K562 (cell line): Measurements from ENCODE around the gene UNC13A. TPM values are rescaled to one million over a fixed set of nuclear protein-coding genes. Genes with fewer than 3 reads are reported as not detected.

Experiments used
- ATAC-seq: fragments of 200-7000 bp; cut with Tn5 transposase; 3 replicates; pipeline ENCODE4 v1.9.1; 2020; ENCODE audit warnings: moderate library complexity
- BruUV-seq: library from RNA; stranded (reverse); fragments of 400-500 nt; replicated peaks from 2 replicates; lab custom pipeline; 2021; lab: Mats Ljungman, UMichigan
- CTCF ChIA-PET: fragments of 300-600 bp; formaldehyde crosslinking; extraction: SDS; loops from one replicate; lab custom pipeline; 2021; ENCODE audit warnings: low intra/inter-chr PET ratio; lab: Yijun Ruan, JAX
- POLR2A ChIA-PET: fragments of 300-600, 350-650 bp; sonication (Branson Sonifier 250); formaldehyde crosslinking; extraction: SDS; loops from one replicate; lab custom pipeline; 2021; ENCODE audit warnings: antibody characterized with exemption, inconsistent platforms; lab: Yijun Ruan, JAX
- DNase-seq, 4 experiments: peaks; one replicate each; pipeline versions ENCODE4 v3.0.0 to v3.0.0-alpha.2; 2011 to 2018; ENCODE audit warnings: low spot score in 3 of 4, mixed read lengths in 3 of 4; ENCODE audit errors: extremely low read depth in 1 of 4
- FAIRE-seq: peaks from 2 replicates; lab custom pipeline; 2011; peaks lifted over from hg19 to GRCh38; lab: Jason Lieb, UNC
- H2AFZ ChIP-seq: 2 replicates; pipeline ENCODE4 v1.6.0; 2011; ENCODE audit warnings: low read depth, low read length, control low read depth, inconsistent platforms
- H3K27ac ChIP-seq: fragments of 200-600 bp; 3 replicates; pipeline ENCODE4 v1.8.0; 2011; ENCODE audit warnings: low read depth, mild to moderate bottlenecking, control low read depth, inconsistent platforms, low read length, moderate library complexity, mixed read lengths; ENCODE audit errors: extremely low read depth
- H3K27me3 ChIP-seq, 2 experiments: fragments of 300-600 bp in 1 of 2; 2 replicates in 1 of 2; 3 replicates in 1 of 2; pipeline versions ENCODE4 v1.6.0 to v1.8.0; 2011; ENCODE audit warnings: inconsistent platforms in 2 of 2, low read length in 2 of 2, mild to moderate bottlenecking in 1 of 2, mixed read lengths in 1 of 2, moderate library complexity in 1 of 2; ENCODE audit not compliant: control insufficient read depth in 2 of 2, insufficient read depth in 2 of 2
- H3K36me3 ChIP-seq: fragments of 300-600 bp; 3 replicates; pipeline ENCODE4 v1.8.0; 2011; ENCODE audit warnings: mild to moderate bottlenecking, low read length, inconsistent platforms; ENCODE audit not compliant: control insufficient read depth, insufficient read depth
- H3K4me1 ChIP-seq, 2 experiments: fragments of 200-600 bp in 1 of 2; replicated peaks in 1 of 2; 2 replicates in 1 of 2; 3 replicates in 1 of 2; pipeline versions ENCODE4 v1.5.1 to v1.8.0; 2011; ENCODE audit warnings: inconsistent platforms in 2 of 2, low read length in 2 of 2, mild to moderate bottlenecking in 1 of 2, mixed read lengths in 1 of 2, moderate library complexity in 1 of 2; ENCODE audit not compliant: control insufficient read depth in 2 of 2, insufficient read depth in 2 of 2
- H3K4me2 ChIP-seq: 2 replicates; pipeline ENCODE4 v1.6.1; 2011; ENCODE audit warnings: low read length, control low read depth, inconsistent platforms, mixed read lengths; ENCODE audit not compliant: insufficient read depth
- H3K4me3 ChIP-seq: fragments of 200-600 bp; sonication (generic), shearing (Covaris generic); 2 replicates; pipeline ENCODE4 v1.5.1; 2016; ENCODE audit warnings: control low read depth, inconsistent platforms
- H3K79me2 ChIP-seq: fragments of 200-600 bp; 3 replicates; pipeline ENCODE4 v1.8.0; 2011; ENCODE audit warnings: low read length, inconsistent platforms; ENCODE audit not compliant: control insufficient read depth, insufficient read depth
- H3K9ac ChIP-seq, 2 experiments: 2 replicates each; pipeline versions ENCODE4 v1.6.0 to v1.6.1; 2011; ENCODE audit warnings: low read depth in 2 of 2, low read length in 2 of 2, control low read depth in 1 of 2, inconsistent platforms in 1 of 2, mild to moderate bottlenecking in 1 of 2, mixed read lengths in 1 of 2; ENCODE audit not compliant: insufficient read depth in 1 of 2
- H3K9me1 ChIP-seq: one replicate; pipeline ENCODE4 v1.6.0; 2011; ENCODE audit warnings: inconsistent platforms, mild to moderate bottlenecking, low read length, moderate library complexity; ENCODE audit not compliant: control insufficient read depth, insufficient read depth
- H3K9me3 ChIP-seq: replicated peaks from 2 replicates; pipeline ENCODE4 v1.5.1; 2011; ENCODE audit warnings: low read depth, low read length, inconsistent platforms; ENCODE audit not compliant: control insufficient read depth, insufficient read depth
- H4K20me1 ChIP-seq: replicated peaks from 2 replicates; pipeline ENCODE4 v1.6.1; 2011; ENCODE audit warnings: low read length, inconsistent platforms, mixed read lengths; ENCODE audit not compliant: control insufficient read depth, insufficient read depth
- BCOR ChIP-seq: fragments of 450-650 bp; IDR thresholded peaks from 2 replicates; pipeline ENCODE4 v1.6.1; 2016
- DDX20 ChIP-seq: fragments of 450-650 bp; IDR thresholded peaks from 2 replicates; pipeline ENCODE4 v1.6.1; 2016; ENCODE audit warnings: missing genetic modification characterization, low read depth, mild to moderate bottlenecking, missing compliant biosample characterization, moderate library complexity
- KAT7 ChIP-seq: sonication (generic); formaldehyde crosslinking; IDR thresholded peaks from 2 replicates; pipeline ENCODE4 v1.8.0; 2022; ENCODE audit warnings: missing genetic modification reagents, mild to moderate bottlenecking, borderline replicate concordance
- KDM4B ChIP-seq, 2 experiments: fragments of 450-650 bp in 1 of 2; sonication (generic) in 1 of 2; IDR thresholded peaks; 2 replicates each; pipeline ENCODE4 v1.6.1; 2016 to 2017; ENCODE audit warnings: borderline replicate concordance in 2 of 2, antibody characterized with exemption in 1 of 2, low read depth in 1 of 2, mild to moderate bottlenecking in 1 of 2
- SMARCE1 ChIP-seq: fragments of 450-650 bp; IDR thresholded peaks from 2 replicates; pipeline ENCODE4 v1.7.1; 2016; ENCODE audit warnings: mild to moderate bottlenecking
- SPI1 ChIP-seq: IDR thresholded peaks from 2 replicates; pipeline ENCODE4 v1.6.1; 2011; ENCODE audit warnings: low read depth, low read length, control low read depth, borderline replicate concordance
- ZNF224 ChIP-seq: sonication (generic); formaldehyde crosslinking; IDR thresholded peaks from 2 replicates; pipeline ENCODE4 v1.8.0; 2022; ENCODE audit warnings: mild to moderate bottlenecking, missing genetic modification reagents
- WGBS: fragments of 100-300 bp; shearing (Covaris generic); methylation state at CpG from one replicate; pipeline ENCODE4 v1.1.6; 2016; ENCODE audit warnings: low coverage, mixed read lengths; ENCODE audit not compliant: insufficient coverage; ENCODE audit errors: missing lambda C conversion rate; 5-methylcytosine and 5-hydroxymethylcytosine counted together
- in situ Hi-C: fragments of 300-500 bp; cut with MboI; formaldehyde crosslinking; loops from 4 replicates; pipeline ENCODE4 v1.15.0; 2018; ENCODE audit warnings: inconsistent platforms, mixed read lengths
- intact Hi-C: fragments of 100-400 bp; cut with micrococcal nuclease; formaldehyde crosslinking; loops from 2 replicates; pipeline ENCODE4 v1.14.2; 2022
- polyA plus RNA-seq, 8 experiments: library from polyadenylated mRNA; depleted of rRNA in 4 of 8; stranded (reverse) in 5 of 8; unstranded in 3 of 8; fragments of >200 nt; fragmentation: Nextera tagmentation in 2 of 8; fragmentation: Illumina TruSeq in 1 of 8; extraction: Ambion mirVana in 2 of 8; extraction: Trizol in 1 of 8; gene quantifications; 2 replicates each; pipeline versions ENCODE4 v1.2.1 to v1.2.3, GENCODE V29; 2011 to 2014; ENCODE audit warnings: inconsistent platforms in 1 of 8, missing spikeins in 1 of 8
- total RNA-seq, 7 experiments: library from RNA; depleted of rRNA in 6 of 7; stranded (reverse); fragments of >200 nt in 6 of 7; fragmentation: Illumina TruSeq in 2 of 7; extraction: Trizol in 2 of 7; gene quantifications; 2 replicates each; pipeline versions ENCODE4 v1.2.1 to v1.2.3, GENCODE V29; 2011 to 2021; ENCODE audit warnings: low replicate concordance in 1 of 7
- TF ChIP-seq, protein P1 (sequence below): IDR thresholded peaks from 3 replicates; pipeline ENCODE4 v1.6.1; 2011; ENCODE audit warnings: borderline replicate concordance, mild to moderate bottlenecking; ENCODE audit not compliant: insufficient read length, insufficient read depth
- TF ChIP-seq, protein P2 (sequence below): fragments of 450-650 bp; IDR thresholded peaks from 2 replicates; pipeline ENCODE4 v1.6.1; 2016
- TF ChIP-seq, protein P3 (sequence below): fragments of 450-650 bp; IDR thresholded peaks from 2 replicates; pipeline ENCODE4 v1.6.1; 2017; ENCODE audit warnings: mild to moderate bottlenecking, moderate library complexity

Gene UNC13A
- total and polyA plus RNA-seq, 9 of the 15 experiments (the other 6 are each of a cell fraction or from before 2014, with no cell fraction given): 0.03 to 1.0 (median 0.25) TPM

DNA sequence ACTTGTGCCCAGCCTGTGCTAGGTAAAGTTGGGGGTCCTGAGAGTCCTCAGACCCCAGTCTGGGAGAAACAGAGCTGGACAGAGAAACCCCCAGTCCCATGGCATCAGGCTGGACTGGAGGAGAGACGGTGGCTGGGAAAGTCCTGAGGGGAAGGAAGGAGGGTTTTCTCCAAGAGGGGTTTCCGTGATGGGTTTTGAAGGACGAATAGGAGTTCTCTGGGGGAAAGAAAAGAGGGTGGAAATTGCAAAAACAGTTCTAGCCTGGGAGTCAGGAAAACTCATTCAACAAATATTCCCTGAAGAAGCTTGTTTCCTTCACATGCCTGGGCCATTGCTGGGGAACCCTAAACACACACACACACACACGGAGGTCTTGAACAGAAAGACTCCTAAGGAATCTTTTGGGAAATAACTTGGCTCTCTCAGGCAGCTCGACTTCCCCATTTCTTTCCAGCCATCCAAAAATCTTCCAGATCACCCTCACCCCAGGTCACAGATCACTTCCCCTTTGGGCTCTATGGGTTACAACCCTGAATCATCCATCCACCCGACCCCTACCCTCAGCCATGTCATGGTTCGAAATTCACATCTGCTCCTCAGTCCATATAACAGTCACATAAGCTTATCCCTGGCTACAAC is 85.2 kb downstream of the UNC13A start:
- no peaks in the 10 kb centered on the region for H3K79me2 ChIP-seq
- peaks cover 5% of the 10 kb centered on the region for H3K9me1 ChIP-seq
- intact Hi-C loops (no loop called here), in situ Hi-C loops (no loop called here)
- no peaks in the 10 kb centered on the region for H4K20me1 ChIP-seq
- H3K4me2 ChIP-seq: no peak overlapping the region
- H3K9ac ChIP-seq: peak overlapping the region in 1 of 2 experiments; percentile 66; a peak in 1 of 4 replicates
- ATAC-seq (no peak), FAIRE-seq (no peak), DNase-seq (no peak)
- H3K27ac ChIP-seq: no peak overlapping the region
- no peak overlapping the region for H3K4me3 ChIP-seq
- H2AFZ ChIP-seq: no peak overlapping the region
- BruUV-seq: no TSS peak
- no peaks in the 10 kb centered on the region for H3K36me3 ChIP-seq
- TF ChIP-seq SPI1: peak; percentile 83
- TF ChIP-seq DDX20 (tag): no peak
- TF ChIP-seq KAT7 (CRISPR knock-in tag): 0 out of 2 replicates have a peak, but pooled peaks have one; percentile 13
- H3K9me3 ChIP-seq: no peaks in the 10 kb centered on the region
- no peaks in the 10 kb centered on the region for H3K27me3 ChIP-seq
- POLR2A ChIA-PET: interaction anchor here (0.6 to 0.7 kb wide), 2 partner anchors 15 to 85 kb away, joined by 3 read pairs; no protein-coding TSS in a partner anchor
- peaks cover 4 to 57% of the 10 kb centered on the region in 2 experiments; a peak in 4 of 5 replicates for H3K4me1 ChIP-seq
- CTCF ChIA-PET: no interaction called here
- WGBS: 30% methylated on average over 7 of the region's 7 CpGs

DNA sequence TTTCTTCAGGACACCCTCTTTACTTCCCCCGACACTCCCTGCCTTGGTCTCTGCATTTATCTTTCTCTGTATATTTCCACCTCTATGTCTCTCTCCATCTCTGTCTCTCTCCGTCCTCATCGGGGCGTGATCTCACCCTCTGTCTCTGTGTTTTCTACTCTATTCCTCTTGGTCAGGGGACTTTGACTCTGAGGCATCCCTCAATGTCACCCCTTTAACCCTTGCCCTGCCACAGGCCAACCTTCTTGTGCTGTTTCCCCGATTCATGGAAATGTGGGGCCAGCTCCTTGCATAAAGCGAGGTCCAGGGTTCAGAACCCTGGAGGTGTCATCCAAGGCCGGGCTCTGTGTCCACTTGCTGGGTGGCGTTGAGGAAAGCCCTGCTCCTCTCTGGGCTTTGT is 85.9 kb downstream of the UNC13A start:
- FAIRE-seq: no peak
- H3K4me3 ChIP-seq: no peak overlapping the region
- peak overlapping the region; percentile 57; the same call in 1 of the 2 replicates for H2AFZ ChIP-seq
- intact Hi-C loops: no loop called here
- TF ChIP-seq BCOR: 0 out of 2 replicates have a peak, but pooled peaks have one; percentile 17
- TF ChIP-seq ZNF224: no peak
- TF ChIP-seq, protein P1, sequence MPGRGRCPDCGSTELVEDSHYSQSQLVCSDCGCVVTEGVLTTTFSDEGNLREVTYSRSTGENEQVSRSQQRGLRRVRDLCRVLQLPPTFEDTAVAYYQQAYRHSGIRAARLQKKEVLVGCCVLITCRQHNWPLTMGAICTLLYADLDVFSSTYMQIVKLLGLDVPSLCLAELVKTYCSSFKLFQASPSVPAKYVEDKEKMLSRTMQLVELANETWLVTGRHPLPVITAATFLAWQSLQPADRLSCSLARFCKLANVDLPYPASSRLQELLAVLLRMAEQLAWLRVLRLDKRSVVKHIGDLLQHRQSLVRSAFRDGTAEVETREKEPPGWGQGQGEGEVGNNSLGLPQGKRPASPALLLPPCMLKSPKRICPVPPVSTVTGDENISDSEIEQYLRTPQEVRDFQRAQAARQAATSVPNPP: no peak
- no peak for TF ChIP-seq SMARCE1
- TF ChIP-seq, protein P2, sequence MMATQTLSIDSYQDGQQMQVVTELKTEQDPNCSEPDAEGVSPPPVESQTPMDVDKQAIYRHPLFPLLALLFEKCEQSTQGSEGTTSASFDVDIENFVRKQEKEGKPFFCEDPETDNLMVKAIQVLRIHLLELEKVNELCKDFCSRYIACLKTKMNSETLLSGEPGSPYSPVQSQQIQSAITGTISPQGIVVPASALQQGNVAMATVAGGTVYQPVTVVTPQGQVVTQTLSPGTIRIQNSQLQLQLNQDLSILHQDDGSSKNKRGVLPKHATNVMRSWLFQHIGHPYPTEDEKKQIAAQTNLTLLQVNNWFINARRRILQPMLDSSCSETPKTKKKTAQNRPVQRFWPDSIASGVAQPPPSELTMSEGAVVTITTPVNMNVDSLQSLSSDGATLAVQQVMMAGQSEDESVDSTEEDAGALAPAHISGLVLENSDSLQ: peak; percentile 53
- TF ChIP-seq, protein P3, sequence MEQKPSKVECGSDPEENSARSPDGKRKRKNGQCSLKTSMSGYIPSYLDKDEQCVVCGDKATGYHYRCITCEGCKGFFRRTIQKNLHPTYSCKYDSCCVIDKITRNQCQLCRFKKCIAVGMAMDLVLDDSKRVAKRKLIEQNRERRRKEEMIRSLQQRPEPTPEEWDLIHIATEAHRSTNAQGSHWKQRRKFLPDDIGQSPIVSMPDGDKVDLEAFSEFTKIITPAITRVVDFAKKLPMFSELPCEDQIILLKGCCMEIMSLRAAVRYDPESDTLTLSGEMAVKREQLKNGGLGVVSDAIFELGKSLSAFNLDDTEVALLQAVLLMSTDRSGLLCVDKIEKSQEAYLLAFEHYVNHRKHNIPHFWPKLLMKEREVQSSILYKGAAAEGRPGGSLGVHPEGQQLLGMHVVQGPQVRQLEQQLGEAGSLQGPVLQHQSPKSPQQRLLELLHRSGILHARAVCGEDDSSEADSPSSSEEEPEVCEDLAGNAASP: no peak
- no peak for TF ChIP-seq KDM4B (IDR thresholded peaks at IDR 0.05; ENCODE audit: borderline replicate concordance in 2 of 2, low read depth in 1 of 2)
- no peaks in the 10 kb centered on the region for H3K9me3 ChIP-seq
- peaks cover 5% of the 10 kb centered on the region for H3K9me1 ChIP-seq
- no peaks in the 10 kb centered on the region for H3K79me2 ChIP-seq
- no peak overlapping the region for H3K4me2 ChIP-seq
- no peaks in the 10 kb centered on the region for H3K27me3 ChIP-seq
- H4K20me1 ChIP-seq: no peaks in the 10 kb centered on the region
- no peak overlapping the region; a peak in 1 of 4 replicates for H3K9ac ChIP-seq
- H3K36me3 ChIP-seq: no peaks in the 10 kb centered on the region
- peaks cover 4 to 50% of the 10 kb centered on the region in 2 experiments; a peak in 4 of 5 replicates for H3K4me1 ChIP-seq
- in situ Hi-C loops: no loop called here
- ChIA-PET POLR2A (interaction anchor here (0.6 kb wide), 1 partner anchor 15 kb away, joined by 3 read pairs; no protein-coding TSS in a partner anchor), CTCF (no interaction called here)
- BruUV-seq: no TSS peak
- 34% methylated on average over 8 of the region's 8 CpGs for WGBS
- ATAC-seq: no peak
- DNase-seq: no peak
- no peak overlapping the region for H3K27ac ChIP-seq
